HUES48 (cell line): ENCODE data around the gene PPP6R2.

Source experiments
- H3K27ac ChIP-seq: one replicate; pipeline ENCODE4 v1.7.0; 2013; ENCODE audit warnings: low read depth, low read length, inconsistent platforms
- H3K27me3 ChIP-seq: 2 replicates; pipeline ENCODE4 v1.6.1; 2013; ENCODE audit warnings: mild to moderate bottlenecking, low read length; ENCODE audit not compliant: control insufficient read depth, insufficient read depth
- H3K36me3 ChIP-seq: 2 replicates; pipeline ENCODE4 v1.6.1; 2013; ENCODE audit warnings: low read length; ENCODE audit not compliant: control insufficient read depth, insufficient read depth
- H3K4me1 ChIP-seq: 2 replicates; pipeline ENCODE4 v1.6.1; 2013; ENCODE audit warnings: mild to moderate bottlenecking, low read length; ENCODE audit not compliant: control insufficient read depth, insufficient read depth
- H3K4me3 ChIP-seq: 2 replicates; pipeline ENCODE4 v1.5.1; 2013; ENCODE audit warnings: mild to moderate bottlenecking, low read depth, low read length
- H3K9ac ChIP-seq: 2 replicates; pipeline ENCODE4 v1.6.1; 2013; ENCODE audit warnings: mild to moderate bottlenecking, low read depth, low read length, moderate library complexity
- H3K9me3 ChIP-seq: 2 replicates; pipeline ENCODE4 v1.6.1; 2013; ENCODE audit warnings: low read length; ENCODE audit not compliant: control insufficient read depth, insufficient read depth

Gene PPP6R2

GRCh38 chr22:50342651-50343540 is at the start of gene PPP6R2:
PPP6R2 (plus strand) TSS chr22:50343327; CDS start chr22:50393909, 50,582 bp downstream.
- no peaks in the 10 kb centered on the region for H3K36me3 ChIP-seq
- no peaks in the 10 kb centered on the region for H3K9me3 ChIP-seq
- peak within 1 kb of the TSS; percentile 88 for H3K4me3 ChIP-seq
- peak within 1 kb of the TSS; percentile 78 for H3K27ac ChIP-seq
- no peaks in the 10 kb centered on the region for H3K27me3 ChIP-seq
- 0 out of 2 replicates have a peak, but pooled peaks cover 2% of the 10 kb centered on the region for H3K4me1 ChIP-seq
- H3K9ac ChIP-seq: peak within 1 kb of the TSS; percentile 65; the same call in 1 of the 2 replicates

GRCh38 chr22:50293441-50294318 is 49.4 kb upstream of the PPP6R2 start:
- Histone ChIP-seq H3K27ac (peak overlapping the region; percentile 89), H3K4me1 (peaks cover 18% of the 10 kb centered on the region), H3K36me3 (peaks cover 25% of the 10 kb centered on the region), H3K4me3 (0 out of 2 replicates have a peak overlapping the region, but pooled peaks have one; percentile 1), H3K9me3 (no peaks in the 10 kb centered on the region), H3K9ac (peak overlapping the region; percentile 45; the same call in 1 of the 2 replicates), H3K27me3 (no peaks in the 10 kb centered on the region)

GRCh38 chr22:50294319-50294656 is 48.8 kb upstream of the PPP6R2 start:
- peak overlapping the region; percentile 89 for H3K27ac ChIP-seq
- H3K36me3 ChIP-seq: peaks cover 19% of the 10 kb centered on the region
- no peak overlapping the region for H3K9ac ChIP-seq
- H3K4me1 ChIP-seq: peaks cover 21% of the 10 kb centered on the region
- H3K4me3 ChIP-seq: no peak overlapping the region
- H3K9me3 ChIP-seq: no peaks in the 10 kb centered on the region
- H3K27me3 ChIP-seq: no peaks in the 10 kb centered on the region

DNA sequence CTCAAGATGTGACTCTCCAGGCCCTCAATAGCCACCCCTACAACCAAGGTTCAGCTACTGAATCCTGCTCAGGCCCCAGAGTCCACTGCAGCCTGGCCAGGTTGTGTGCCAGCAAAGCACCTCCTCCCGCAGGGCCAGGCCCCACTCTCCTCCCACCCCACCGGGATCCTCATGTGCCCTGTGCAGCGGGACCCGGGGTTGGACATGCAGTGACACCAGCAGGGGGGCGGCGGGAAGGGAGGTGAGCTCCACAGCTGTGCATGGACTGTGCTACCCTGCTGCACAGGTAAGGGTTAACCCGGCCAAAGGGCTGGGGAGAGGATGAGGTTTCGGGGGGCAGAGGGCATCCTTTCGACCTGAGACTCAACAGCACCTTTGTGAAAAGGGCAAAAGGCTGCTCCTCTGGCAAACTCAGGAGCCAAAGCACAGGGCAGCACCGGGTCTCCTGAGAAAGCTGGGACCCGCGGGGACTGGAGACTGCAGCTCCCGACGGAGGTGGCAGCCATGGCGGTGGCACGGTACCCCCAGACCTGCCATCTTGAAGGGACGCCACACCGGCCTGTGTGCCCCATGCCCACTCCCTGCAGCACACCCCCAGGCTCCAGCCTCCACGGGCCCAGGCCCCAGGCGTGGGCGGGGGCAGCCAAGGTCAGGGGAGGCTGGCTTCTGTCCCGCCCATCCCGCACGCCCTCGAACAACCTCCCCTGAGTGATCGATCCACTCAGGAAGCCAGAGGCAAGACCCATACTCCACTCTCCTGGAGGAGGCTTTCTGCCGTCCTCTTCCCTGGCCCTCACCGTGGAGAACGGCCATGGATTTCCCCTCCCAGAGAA is 46.3 kb upstream of the PPP6R2 start:
- H3K4me1 ChIP-seq: peaks cover 23% of the 10 kb centered on the region
- H3K4me3 ChIP-seq: no peak overlapping the region
- no peak overlapping the region for H3K9ac ChIP-seq
- no peaks in the 10 kb centered on the region for H3K27me3 ChIP-seq
- H3K36me3 ChIP-seq: no peaks in the 10 kb centered on the region
- H3K27ac ChIP-seq: no peak overlapping the region
- no peaks in the 10 kb centered on the region for H3K9me3 ChIP-seq

DNA sequence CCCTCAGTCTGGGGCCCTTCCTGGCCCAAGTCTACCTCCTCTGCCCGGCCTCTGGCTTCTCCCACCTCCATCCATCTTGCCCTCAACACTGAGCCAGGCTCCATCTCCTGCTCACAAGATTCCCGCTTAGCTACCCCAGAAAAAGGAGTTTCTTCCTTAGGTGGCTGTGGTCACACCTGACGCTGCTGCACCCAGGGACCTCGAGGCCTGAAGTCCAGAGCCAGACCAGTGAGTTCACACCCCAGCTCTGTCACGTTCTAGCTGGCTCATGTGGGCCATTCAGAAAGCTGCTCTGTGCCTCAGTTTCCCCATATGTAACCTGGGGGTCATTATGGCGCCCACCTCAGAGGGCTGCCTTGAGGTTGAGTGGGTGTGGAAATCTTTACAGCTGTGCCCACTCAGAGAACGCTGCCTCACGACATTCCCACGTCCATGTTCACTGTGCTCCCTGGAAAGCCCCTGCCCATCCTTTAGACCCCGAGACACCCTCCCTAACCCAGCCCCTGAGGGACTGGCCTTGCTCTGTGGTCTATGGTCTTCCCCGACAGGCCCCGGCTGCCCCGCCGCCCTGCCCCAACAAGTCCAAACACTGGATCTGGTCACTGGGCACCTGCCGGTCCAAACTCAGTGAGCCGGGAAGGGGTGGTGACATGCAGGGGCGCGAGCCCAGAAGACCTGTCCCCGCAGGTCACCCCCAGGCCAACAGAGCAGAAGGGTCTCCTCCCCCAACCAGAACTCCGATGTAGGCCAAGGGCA is 45.4 kb upstream of the PPP6R2 start:
- no peaks in the 10 kb centered on the region for H3K27me3 ChIP-seq
- H3K27ac ChIP-seq: no peak overlapping the region
- H3K4me1 ChIP-seq: peaks cover 21% of the 10 kb centered on the region
- H3K9me3 ChIP-seq: no peaks in the 10 kb centered on the region
- no peak overlapping the region for H3K9ac ChIP-seq
- H3K4me3 ChIP-seq: no peak overlapping the region
- H3K36me3 ChIP-seq: no peaks in the 10 kb centered on the region

DNA sequence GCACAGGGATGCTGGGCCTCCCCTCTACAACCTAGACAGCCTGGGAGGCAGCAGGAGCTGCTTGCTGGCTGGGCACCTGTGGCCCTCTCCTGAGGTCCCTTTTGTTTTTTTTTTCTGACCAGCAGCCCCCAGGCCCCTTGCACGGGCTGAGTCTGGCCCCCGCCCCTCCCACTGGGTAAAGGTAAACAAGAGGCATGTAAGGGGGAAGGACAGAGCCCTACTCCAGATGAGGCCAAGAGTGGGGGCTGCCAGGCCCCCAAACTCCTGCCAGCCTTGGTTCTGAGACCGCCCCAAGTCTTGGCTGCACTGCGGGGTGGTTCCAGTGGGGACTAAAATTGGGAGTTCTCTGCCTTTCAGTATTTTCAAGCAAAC is 44.9 kb upstream of the PPP6R2 start:
- Histone ChIP-seq H3K9ac (no peak overlapping the region), H3K4me1 (peaks cover 16% of the 10 kb centered on the region), H3K4me3 (no peak overlapping the region), H3K9me3 (no peaks in the 10 kb centered on the region), H3K27me3 (no peaks in the 10 kb centered on the region), H3K36me3 (no peaks in the 10 kb centered on the region), H3K27ac (no peak overlapping the region)

DNA sequence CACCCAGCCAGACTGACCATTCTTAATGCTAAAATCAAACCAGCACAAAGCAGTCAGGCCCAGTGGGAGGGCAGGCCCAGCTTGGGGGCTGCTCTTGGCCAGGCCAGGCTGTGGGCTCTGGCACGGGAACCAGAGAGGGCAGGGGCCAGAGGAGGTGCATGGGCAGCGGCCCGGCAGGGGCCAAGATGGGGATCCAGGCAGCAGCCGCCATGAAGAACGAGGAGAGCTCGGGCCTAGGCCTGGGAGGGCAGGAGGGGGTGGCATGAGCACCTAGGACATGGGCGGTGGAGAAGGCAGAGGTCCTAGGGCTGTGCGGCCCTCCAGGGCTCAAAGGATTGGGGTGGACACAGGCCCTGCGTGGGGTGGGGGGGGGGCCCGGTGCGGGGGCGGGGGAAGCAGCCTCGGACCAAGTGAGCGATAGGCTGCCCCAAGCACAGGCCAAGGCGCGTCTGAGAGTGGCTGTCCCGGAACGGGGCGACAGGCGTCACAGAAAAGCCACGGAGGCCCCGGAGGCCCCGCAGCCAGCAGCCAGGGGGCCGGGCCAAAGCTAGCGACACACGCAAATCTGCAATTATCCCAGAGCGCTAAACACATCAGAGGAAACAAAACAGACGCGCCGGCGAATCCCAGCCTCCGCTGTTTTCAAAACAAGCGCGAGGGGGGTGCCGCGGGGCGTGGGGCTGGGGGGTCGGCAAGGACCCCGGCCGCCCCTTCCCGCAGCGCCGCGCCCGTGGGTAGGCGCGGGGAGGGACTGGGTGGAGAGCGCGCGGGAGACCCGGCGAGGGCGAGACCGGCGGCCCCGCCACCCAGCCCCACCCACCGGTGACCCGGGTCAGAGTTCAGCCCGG is 44.0 kb upstream of the PPP6R2 start:
- Histone ChIP-seq H3K36me3 (no peaks in the 10 kb centered on the region), H3K9me3 (no peaks in the 10 kb centered on the region), H3K4me1 (peaks cover 16% of the 10 kb centered on the region), H3K9ac (no peak overlapping the region; the same call in 1 of the 2 replicates), H3K27ac (no peak overlapping the region), H3K27me3 (no peaks in the 10 kb centered on the region), H3K4me3 (peak overlapping the region; percentile 58; the same call in 1 of the 2 replicates)

DNA sequence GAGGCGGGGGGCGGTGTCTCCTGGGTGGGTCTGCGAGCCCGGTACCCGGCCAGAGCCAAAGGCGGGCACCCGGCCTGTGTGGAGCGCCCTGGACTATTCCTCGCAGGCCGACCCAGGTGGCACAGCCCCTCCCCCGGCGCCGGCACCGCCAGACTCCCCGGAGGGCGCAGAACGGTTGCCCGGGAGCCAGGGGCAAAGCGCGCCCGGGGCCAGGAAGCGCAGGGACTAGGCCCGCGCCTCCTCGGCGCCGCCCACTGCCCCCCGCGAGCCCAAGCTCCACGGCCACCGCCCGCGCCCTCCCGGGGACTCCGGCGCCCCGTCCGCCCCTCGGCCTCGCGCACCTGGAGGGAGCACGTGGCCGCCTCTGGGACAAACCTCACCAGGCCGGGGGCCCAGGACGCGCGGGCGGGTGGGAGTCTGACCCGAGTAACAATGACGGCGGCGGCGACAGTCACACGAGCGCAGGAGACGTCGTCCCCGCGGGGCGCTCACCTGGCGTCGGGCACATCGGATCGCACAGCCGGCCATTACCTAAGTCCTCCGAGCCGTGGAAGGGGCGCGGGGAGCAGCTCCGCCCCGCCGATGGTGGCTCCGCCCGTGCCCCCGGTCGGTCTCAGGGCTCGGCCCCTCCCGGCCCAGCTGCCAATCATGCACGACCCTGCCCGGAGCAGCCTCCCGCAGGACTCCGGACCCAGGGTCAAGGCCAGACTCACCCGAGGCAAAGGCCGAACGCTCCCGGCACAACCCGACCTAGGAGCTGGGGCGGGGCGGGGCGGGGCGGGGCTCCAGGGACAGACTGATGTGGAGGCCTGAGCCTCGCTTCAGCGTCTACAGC is 43.1 kb upstream of the PPP6R2 start:
- Histone ChIP-seq H3K27me3 (no peaks in the 10 kb centered on the region), H3K9me3 (no peaks in the 10 kb centered on the region), H3K4me1 (peaks cover 13% of the 10 kb centered on the region), H3K4me3 (peak overlapping the region; percentile 58), H3K36me3 (no peaks in the 10 kb centered on the region), H3K27ac (no peak overlapping the region), H3K9ac (no peak overlapping the region; the same call in 1 of the 2 replicates)
